Mucosa of gallbladder (tissue), 1 donor: ENCODE data around the gene RPS6KA5. TPM values are rescaled to one million over a fixed set of nuclear protein-coding genes. Genes with fewer than 3 reads are reported as not detected.

Experiments used
- DNase-seq: peaks from one replicate; pipeline ENCODE4 v3.0.0-alpha.2; 2020; ENCODE audit warnings: low spot score
- total RNA-seq: library from RNA; stranded (reverse); gene quantifications from one replicate; pipeline ENCODE4 v1.2.1, GENCODE V29; 2021
- donor health status: DM: no; HTN: no; CAD: no.

Gene RPS6KA5
- total RNA-seq, 1 donor from 2014 or later = 7.1 TPM

- no peak for DNase-seq
Measured at GRCh38 chr14:90808759-90809529, 251.5 kb downstream of the RPS6KA5 start.

DNA sequence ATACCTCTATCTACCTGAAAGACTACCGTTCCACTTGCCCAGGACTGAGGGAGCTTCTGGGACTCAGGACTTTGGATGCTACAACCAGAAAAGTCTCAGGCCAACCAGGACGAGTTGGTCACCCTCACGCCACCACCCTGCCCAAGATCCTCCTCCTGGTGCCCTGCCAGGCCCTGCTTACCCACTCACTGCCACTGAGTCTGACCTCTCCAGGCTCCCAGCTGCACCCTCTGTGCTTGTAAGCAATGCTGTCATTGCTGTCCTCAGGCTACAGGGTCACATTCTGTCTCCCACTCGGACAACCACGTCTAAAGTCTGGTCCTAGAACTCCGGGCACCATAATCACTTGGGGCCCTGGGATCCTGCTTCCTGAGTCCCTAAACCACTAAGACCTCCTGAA, 253.4 kb downstream of the RPS6KA5 start:
- no peak for DNase-seq

GRCh38 chr14:90805662-90806540, 254.5 kb downstream of the RPS6KA5 start:
- DNase-seq = no peak

DNA sequence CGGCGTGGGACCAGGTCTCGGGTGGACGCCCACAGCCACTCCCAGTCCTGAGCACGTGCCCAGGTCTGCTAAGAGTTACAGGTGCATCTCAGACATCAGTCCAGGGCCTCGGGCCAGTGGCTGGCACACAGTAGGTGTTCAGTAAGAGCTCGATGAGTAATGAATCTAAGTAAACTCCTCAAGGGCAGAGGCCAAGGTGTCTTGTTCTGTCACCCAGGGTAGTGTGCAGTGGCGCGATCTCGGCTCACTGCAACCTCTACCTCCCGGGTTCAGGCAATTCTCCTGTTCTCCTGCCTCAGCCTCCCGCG, 255.4 kb downstream of the RPS6KA5 start:
- DNase-seq = no peak

- DNase-seq = no peak
Measured at GRCh38 chr14:90804292-90805083, 256.0 kb downstream of the RPS6KA5 start.

- no peak for DNase-seq
Measured at GRCh38 chr14:90803249-90803648, 257.2 kb downstream of the RPS6KA5 start.

GRCh38 chr14:90799420-90799819, 261.0 kb downstream of the RPS6KA5 start:
- no peak for DNase-seq

DNA sequence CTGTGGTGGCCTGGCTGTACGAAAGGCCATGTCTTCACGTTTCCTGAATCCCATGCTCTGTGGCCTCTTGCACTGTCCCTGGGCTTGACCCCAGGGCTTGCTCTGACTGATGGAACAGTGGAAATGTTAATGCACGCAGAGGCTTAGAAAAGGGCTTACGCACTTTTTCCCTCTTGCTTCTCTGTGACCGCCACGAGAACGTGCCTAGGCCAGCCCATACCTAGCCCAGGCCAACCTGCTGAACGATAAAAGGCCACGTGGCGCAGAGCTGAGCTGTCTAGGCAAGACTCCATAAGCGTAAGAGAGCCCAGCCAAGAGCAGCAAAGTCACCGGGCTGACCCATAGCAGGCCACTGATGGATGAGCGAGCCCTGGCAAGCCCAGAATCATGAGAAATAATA, 262.5 kb downstream of the RPS6KA5 start:
- no peak for DNase-seq

Other genes with a start within 250 kb of the RPS6KA5 start
- 31.5 TPM for gene TTC7B, start 244.2 kb downstream of the RPS6KA5 start, total RNA-seq
- 97.6 TPM for gene DGLUCY, start 53.4 kb upstream of the RPS6KA5 start, total RNA-seq
- gene GPR68, start 184.1 kb upstream of the RPS6KA5 start, total RNA-seq = 1.6 TPM